GM12865 (cell line): ENCODE results near the gene STARD13.

Experiments used
- DNase-seq: peaks from one replicate; pipeline ENCODE4 v3.0.0; 2010; ENCODE audit warnings: low read depth
- H3K4me3 ChIP-seq: 2 replicates; pipeline ENCODE4 v1.5.1; 2011; ENCODE audit warnings: mild to moderate bottlenecking, low read depth, low read length, control low read depth
- TF ChIP-seq, protein P1 (sequence below): IDR thresholded peaks from 2 replicates; pipeline ENCODE4 v1.5.1; 2011; ENCODE audit warnings: low read length, control low read depth, low read depth, inconsistent platforms; ENCODE audit not compliant: insufficient read depth; ENCODE audit errors: missing control alignments

STARD13 gene

GRCh38 chr13:33285420-33286124 lies at the start of gene STARD13:
TSS of gene STARD13 (minus strand) at chr13:33285755. CDS start at chr13:33285638, 117 bp downstream.
- H3K4me3 ChIP-seq = peak within 1 kb of the TSS; percentile 61
- TF ChIP-seq, protein P1, sequence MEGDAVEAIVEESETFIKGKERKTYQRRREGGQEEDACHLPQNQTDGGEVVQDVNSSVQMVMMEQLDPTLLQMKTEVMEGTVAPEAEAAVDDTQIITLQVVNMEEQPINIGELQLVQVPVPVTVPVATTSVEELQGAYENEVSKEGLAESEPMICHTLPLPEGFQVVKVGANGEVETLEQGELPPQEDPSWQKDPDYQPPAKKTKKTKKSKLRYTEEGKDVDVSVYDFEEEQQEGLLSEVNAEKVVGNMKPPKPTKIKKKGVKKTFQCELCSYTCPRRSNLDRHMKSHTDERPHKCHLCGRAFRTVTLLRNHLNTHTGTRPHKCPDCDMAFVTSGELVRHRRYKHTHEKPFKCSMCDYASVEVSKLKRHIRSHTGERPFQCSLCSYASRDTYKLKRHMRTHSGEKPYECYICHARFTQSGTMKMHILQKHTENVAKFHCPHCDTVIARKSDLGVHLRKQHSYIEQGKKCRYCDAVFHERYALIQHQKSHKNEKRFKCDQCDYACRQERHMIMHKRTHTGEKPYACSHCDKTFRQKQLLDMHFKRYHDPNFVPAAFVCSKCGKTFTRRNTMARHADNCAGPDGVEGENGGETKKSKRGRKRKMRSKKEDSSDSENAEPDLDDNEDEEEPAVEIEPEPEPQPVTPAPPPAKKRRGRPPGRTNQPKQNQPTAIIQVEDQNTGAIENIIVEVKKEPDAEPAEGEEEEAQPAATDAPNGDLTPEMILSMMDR = no peak
- peak; percentile 25 for DNase-seq

- DNase-seq = no peak
- TF ChIP-seq, protein P1 = no peak
- no peak overlapping the region for H3K4me3 ChIP-seq
These were observed 49.3 kb upstream of the STARD13 start for GRCh38 chr13:33334831-33335230.

DNA sequence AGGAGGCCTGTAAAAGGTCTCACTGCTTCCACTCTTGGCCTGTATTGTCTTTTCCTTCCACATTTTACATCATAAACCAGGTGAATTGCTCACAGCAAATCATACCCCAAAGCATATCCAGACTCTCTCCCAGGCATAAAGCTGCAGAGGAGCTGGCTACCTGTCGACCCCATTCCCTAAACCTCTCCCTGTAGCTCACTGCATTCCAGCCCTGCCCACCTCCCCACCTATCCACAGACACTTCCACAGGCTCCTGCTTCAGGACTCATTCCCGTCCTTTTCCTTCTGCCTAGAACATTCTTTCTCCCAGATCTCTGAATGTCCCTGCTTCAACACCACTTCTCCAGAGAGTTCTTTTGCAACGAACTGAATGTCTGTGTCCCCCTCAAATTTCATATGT lies 46.4 kb upstream of the STARD13 start:
- DNase-seq = no peak
- TF ChIP-seq, protein P1 = no peak
- no peak overlapping the region for H3K4me3 ChIP-seq

DNA sequence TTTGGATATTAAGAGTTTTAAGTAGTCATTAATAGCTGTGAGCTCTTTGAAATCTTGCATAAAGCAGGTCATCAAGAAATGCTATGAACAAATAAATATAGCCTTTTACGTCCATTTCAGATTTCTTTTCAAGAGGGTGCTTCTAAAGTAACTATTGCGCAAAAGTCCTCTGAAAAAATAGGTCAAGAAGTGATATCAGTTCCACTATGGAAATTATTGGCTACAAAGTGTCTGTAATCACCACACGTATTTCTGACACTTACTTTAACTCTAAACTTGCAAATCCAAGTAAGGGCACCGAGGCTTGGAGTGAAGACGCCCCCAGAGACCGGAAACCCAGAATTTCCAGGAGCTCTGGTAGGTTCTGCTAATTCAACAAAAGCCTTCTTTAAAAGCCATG lies 44.9 kb upstream of the STARD13 start:
- TF ChIP-seq, protein P1 = no peak
- DNase-seq = no peak
- no peak overlapping the region for H3K4me3 ChIP-seq

- TF ChIP-seq, protein P1 = no peak
- no peak for DNase-seq
- H3K4me3 ChIP-seq = no peak overlapping the region
These were observed 43.1 kb upstream of the STARD13 start for GRCh38 chr13:33328701-33329100.

- H3K4me3 ChIP-seq = no peak overlapping the region
- TF ChIP-seq, protein P1 = no peak
- DNase-seq = no peak
These were observed 41.2 kb upstream of the STARD13 start for GRCh38 chr13:33326723-33327122.

GRCh38 chr13:33326246-33326645 lies 40.7 kb upstream of the STARD13 start:
- TF ChIP-seq, protein P1 = no peak
- no peak overlapping the region for H3K4me3 ChIP-seq
- no peak for DNase-seq
